ENCODE data around the gene GADD45A. TPM values are rescaled to one million over a fixed set of nuclear protein-coding genes. Genes with fewer than 3 reads are reported as not detected.

The GADD45A gene
- total and polyA plus RNA-seq, 9 of the 15 experiments (the other 6 are each of a cell fraction or from before 2014, with no cell fraction given) = 21.3 to 156 (median 62.1) TPM

- no peak for TF ChIP-seq TFE3 (CRISPR knock-in tag; IDR thresholded peaks at IDR 0.05)
- no peak for TF ChIP-seq E2F1 (CRISPR knock-in tag; IDR thresholded peaks at IDR 0.05)
- TF ChIP-seq XRCC4 (IDR thresholded peaks at IDR 0.05; ENCODE audit: extremely low read depth, insufficient read depth, insufficient read length) = no peak
- no peak for TF ChIP-seq NCOA1 (IDR thresholded peaks at IDR 0.05; ENCODE audit: low read depth)
- no peak for TF ChIP-seq SMARCE1 (IDR thresholded peaks at IDR 0.05)
- no peak for TF ChIP-seq SFPQ (IDR thresholded peaks at IDR 0.05; ENCODE audit: low read depth, low read length)
- no peak for TF ChIP-seq IRF1 (CRISPR knock-in tag; IDR thresholded peaks at IDR 0.05; ENCODE audit: borderline replicate concordance)
- no peak for TF ChIP-seq ZFP91 (CRISPR knock-in tag; IDR thresholded peaks at IDR 0.05)
- TF ChIP-seq POLR2AphosphoS5 (IDR thresholded peaks at IDR 0.05; ENCODE audit: control insufficient read depth, insufficient read depth, low read depth, low read length) = no peak
- no peak for TF ChIP-seq GTF3C2 (IDR thresholded peaks at IDR 0.05; ENCODE audit: borderline replicate concordance, extremely low read depth, insufficient read length)
- no peak for TF ChIP-seq KDM4B (IDR thresholded peaks at IDR 0.05; ENCODE audit: borderline replicate concordance in 2 of 2, low read depth in 1 of 2)
Measured at GRCh38 chr1:67731322-67731721, 46.3 kb downstream of the GADD45A start (continued).
